HG03575 (cell line): ENCODE data around the gene NEGR1.
"Not testable (repeated sequence)": the region's sequence is repeated elsewhere in the genome, so short reads cannot be mapped to it uniquely, and the experiment has no call there.

Experiments
- ATAC-seq: cut with Tn5 transposase; IDR thresholded peaks from one replicate; pipeline ENCODE4 v1.9.1; 2021; ENCODE audit not compliant: unreplicated experiment, insufficient number of reproducible peaks, low FRiP score; ENCODE audit errors: extremely low read depth

The NEGR1 gene

DNA sequence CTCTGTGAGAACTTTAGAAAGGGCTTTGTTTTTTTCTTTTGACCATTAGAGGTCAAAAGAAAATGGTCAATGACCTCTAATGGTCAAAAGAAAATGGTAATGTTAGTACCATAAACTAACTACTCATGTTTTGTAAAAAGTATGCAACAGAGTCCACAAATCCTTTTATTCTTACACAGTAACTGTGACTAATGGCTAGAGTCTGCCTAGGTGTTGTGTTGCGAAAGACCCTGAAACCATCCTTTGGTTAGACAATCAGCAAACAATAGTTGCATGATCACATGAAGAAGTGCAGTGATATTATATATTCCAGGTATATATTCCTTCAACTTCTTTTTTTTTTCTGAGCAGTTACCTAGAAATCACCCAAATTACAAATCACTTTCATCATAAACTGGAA, 40.9 kb downstream of the NEGR1 start:
- no peak for ATAC-seq

DNA sequence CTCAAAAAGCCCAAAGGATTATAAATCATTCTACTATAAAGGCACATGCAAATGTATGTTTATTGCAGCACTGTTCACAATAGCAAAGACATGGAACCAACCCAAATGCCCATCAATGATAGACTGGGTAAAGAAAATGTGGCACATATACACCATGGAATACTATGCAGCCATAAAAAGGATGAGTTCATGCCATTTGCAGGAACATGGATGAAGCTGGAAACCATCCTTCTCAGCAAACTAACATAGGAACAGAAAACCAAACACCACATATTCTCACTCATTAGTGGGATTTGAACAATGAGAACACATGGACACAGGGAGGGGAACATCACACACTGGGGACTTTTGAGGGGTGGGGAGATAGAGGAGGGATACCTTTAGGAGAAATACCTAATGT, 46.4 kb downstream of the NEGR1 start:
- not testable (repeated sequence) for ATAC-seq

DNA sequence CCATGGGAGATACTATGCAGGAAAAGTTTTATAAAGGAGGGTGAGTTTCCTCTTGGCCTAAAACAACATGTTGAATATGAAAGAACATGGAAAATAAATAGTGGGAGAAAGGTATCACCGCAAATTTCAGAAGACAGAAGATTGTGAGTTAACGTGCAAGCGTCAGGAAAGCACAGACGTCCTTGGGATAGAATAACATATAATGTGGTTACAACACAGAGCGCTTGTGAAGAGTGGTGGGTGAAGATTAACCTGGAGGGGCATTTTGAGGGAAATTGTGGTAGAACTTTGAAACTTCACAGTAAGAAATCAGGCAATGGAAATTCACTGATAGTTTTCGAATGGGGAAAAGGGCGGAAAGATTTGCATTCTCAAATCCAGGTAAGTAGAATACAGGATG, 47.3 kb downstream of the NEGR1 start:
- ATAC-seq, result no peak

- ATAC-seq, result no peak
These were observed 51.6 kb downstream of the NEGR1 start for GRCh38 chr1:72230746-72231145.

DNA sequence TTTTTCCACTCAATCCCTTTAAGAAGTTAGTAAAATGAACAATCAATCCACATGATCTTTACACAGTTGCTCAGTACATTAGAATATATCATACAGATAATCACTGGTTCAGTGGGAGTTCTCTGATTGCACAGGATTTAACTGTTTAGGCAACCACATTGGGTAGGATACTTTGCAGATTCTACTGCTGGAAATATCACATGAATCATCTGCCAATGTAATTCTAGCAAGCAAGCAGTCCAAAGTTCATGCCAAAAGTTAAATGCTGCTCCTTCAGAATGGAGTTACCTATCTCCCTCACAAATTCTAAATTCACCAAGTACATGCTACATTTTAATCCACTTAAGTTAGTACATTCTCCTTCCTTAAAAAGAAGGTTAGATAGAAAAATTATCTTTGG, 52.4 kb downstream of the NEGR1 start:
- ATAC-seq, result no peak

GRCh38 chr1:72227667-72228066, 54.7 kb downstream of the NEGR1 start:
- no peak for ATAC-seq

DNA sequence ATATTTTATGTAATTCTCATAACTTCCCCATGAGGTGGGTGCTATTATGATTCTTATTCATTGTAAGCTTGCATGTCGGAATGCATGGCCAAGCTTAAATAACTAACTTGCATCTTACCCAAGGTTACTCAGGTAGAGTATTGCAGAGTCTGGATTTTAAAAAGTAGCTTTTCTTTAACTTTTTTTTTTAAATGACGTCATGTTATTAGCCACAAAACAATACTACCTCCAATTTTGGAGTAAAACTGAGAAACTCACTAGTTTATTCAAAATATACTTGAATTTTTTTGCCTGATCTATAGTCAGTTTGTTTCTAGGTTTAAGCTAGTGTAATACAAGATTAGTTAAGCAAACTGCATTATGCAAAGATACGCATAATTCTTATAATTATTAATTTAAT, 57.8 kb downstream of the NEGR1 start:
- no peak for ATAC-seq

GRCh38 chr1:72221811-72222210, 60.5 kb downstream of the NEGR1 start:
- ATAC-seq, result no peak

- no peak for ATAC-seq
These were observed 64.1 kb downstream of the NEGR1 start for GRCh38 chr1:72218141-72218739.

GRCh38 chr1:72207059-72207458, 75.3 kb downstream of the NEGR1 start:
- no peak for ATAC-seq

GRCh38 chr1:72202761-72203160, 79.6 kb downstream of the NEGR1 start:
- ATAC-seq, result no peak

- no peak for ATAC-seq
These were observed 84.6 kb downstream of the NEGR1 start for GRCh38 chr1:72197786-72198185.

- no peak for ATAC-seq
These were observed 95.5 kb downstream of the NEGR1 start for GRCh38 chr1:72186733-72187307.

DNA sequence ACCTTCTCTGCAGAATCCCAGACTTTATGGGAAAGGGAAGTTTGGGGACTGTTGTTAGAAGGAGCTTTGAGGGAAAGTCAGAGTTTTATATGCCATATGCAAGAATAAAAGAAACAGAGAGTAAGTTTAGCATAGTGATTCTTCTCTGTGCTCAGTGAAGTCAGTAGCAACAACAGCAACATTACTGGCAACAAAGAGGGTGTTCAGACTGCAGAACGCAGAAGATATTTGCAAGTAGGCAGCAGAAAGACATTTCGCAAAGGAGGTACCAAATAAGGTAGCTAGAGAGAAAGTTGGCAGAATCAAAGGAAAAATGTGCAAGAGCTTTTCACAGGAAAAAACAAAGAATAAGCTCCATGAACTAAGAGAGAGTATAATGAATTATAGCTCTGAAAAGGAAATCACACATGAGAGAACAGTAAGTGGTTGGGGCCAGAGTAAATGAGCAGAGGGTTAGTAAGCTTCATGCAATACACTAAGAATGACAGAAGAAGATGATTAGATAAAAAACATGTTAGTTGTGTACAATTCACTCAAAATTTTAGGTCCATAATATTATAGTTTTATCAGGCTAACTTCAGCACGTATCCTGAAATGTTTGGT, 98.1 kb downstream of the NEGR1 start:
- no peak for ATAC-seq

DNA sequence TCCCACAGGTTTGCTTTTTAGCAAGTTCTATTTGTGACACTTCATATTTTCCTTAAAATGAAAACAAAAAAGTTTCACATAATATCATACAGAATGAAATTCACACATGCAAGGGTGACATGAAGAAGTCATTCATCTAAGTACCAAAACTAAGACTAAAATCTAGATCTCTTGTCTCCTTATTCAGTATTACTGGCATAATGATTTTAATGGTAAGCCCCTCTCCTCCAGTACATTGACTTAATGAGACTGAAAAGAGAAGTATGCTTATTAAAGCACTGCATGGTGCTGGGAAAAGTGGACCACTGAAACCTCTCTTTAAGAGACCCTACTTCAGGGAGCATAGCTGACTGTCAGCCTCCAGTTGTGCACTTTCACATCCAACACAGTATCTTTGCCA, 99.5 kb downstream of the NEGR1 start:
- ATAC-seq, result no peak

DNA sequence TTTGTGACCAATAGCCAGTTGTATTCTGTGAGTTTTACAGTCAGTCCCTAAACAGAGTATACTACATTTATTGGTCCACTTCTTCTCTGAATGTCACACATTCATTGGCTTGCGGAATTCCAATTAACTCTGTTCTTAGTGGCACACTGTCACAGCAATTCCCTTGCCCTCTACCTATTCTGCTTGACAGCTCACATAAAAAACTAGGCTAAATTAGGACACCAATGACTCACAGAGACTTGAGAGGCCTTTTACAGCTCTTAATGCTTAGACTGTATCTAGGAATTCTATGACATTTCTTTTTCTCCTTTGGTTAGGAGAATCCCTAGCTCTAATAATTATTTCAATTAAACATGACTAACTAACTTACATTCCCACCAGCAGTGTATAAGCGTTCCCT, 104.1 kb downstream of the NEGR1 start:
- ATAC-seq, result no peak

GRCh38 chr1:72177711-72178110, 104.6 kb downstream of the NEGR1 start:
- ATAC-seq, result no peak

GRCh38 chr1:72170246-72170645, 112.1 kb downstream of the NEGR1 start:
- ATAC-seq, result no peak

GRCh38 chr1:72166426-72166825, 115.9 kb downstream of the NEGR1 start:
- ATAC-seq, result no peak

- no peak for ATAC-seq
These were observed 131.8 kb downstream of the NEGR1 start for GRCh38 chr1:72150508-72150907.

- ATAC-seq, result no peak
These were observed 140.5 kb downstream of the NEGR1 start for GRCh38 chr1:72141875-72142274.
